Glutamatergic neuron (in vitro differentiated cells): ENCODE results near the gene SHOC2. TPM values are rescaled to one million over a fixed set of nuclear protein-coding genes. Genes with fewer than 3 reads are reported as not detected.

Source experiments
- DNase-seq: peaks from one replicate; pipeline ENCODE4 v3.0.0; 2022
- H3K27ac Mint-ChIP-seq: one replicate; pipeline ENCODE4 v1.8.0; 2020; ENCODE audit warnings: mild to moderate bottlenecking, mixed read lengths, inconsistent platforms; ENCODE audit not compliant: unreplicated experiment
- H3K27me3 Mint-ChIP-seq: one replicate; pipeline ENCODE4 v1.8.0; 2020; ENCODE audit warnings: mild to moderate bottlenecking, moderate library complexity, mixed read lengths, inconsistent platforms; ENCODE audit not compliant: unreplicated experiment
- H3K36me3 Mint-ChIP-seq: one replicate; pipeline ENCODE4 v1.8.0; 2020; ENCODE audit warnings: mild to moderate bottlenecking, mixed read lengths, inconsistent platforms; ENCODE audit not compliant: unreplicated experiment
- H3K4me1 Mint-ChIP-seq: one replicate; pipeline ENCODE4 v1.8.0; 2020; ENCODE audit warnings: mild to moderate bottlenecking, low read depth, mixed read lengths, inconsistent platforms; ENCODE audit not compliant: unreplicated experiment
- H3K4me3 Mint-ChIP-seq: one replicate; pipeline ENCODE4 v1.8.0; 2020; ENCODE audit warnings: mild to moderate bottlenecking, mixed read lengths, inconsistent platforms; ENCODE audit not compliant: unreplicated experiment
- H3K9me3 Mint-ChIP-seq: one replicate; pipeline ENCODE4 v1.8.0; 2020; ENCODE audit warnings: mild to moderate bottlenecking, moderate library complexity, mixed read lengths, inconsistent platforms; ENCODE audit not compliant: unreplicated experiment
- CTCF ChIP-seq: fragments of 200-600 bp; sonication (generic); IDR thresholded peaks from one replicate; pipeline ENCODE4 v1.5.0; 2021; ENCODE audit not compliant: partially characterized antibody, unreplicated experiment
- total RNA-seq: library from RNA; stranded (reverse); fragmentation: NEBNext Ultra II Directional; extraction: Animal tissue kit (Norgen Biotek cat#: 25700); gene quantifications from one replicate; pipeline ENCODE4 v1.2.1, GENCODE V29; 2021; ENCODE audit not compliant: unreplicated experiment

Gene SHOC2
- total RNA-seq, 1 donor from 2014 or later = 98.3 TPM

- H3K27me3 Mint-ChIP-seq = no peaks in the 10 kb centered on the region
- TF ChIP-seq CTCF = no peak
- H3K4me1 Mint-ChIP-seq = peaks cover 19% of the 10 kb centered on the region
- no peak for DNase-seq
- H3K9me3 Mint-ChIP-seq = no peaks in the 10 kb centered on the region
- H3K4me3 Mint-ChIP-seq = no peak overlapping the region
- H3K27ac Mint-ChIP-seq = no peak overlapping the region
- no peaks in the 10 kb centered on the region for H3K36me3 Mint-ChIP-seq
These were observed 38.2 kb upstream of the SHOC2 start for GRCh38 chr10:110881247-110881646.

GRCh38 chr10:110881905-110882304, 37.5 kb upstream of the SHOC2 start:
- H3K27ac Mint-ChIP-seq = peak overlapping the region; percentile 4
- no peak overlapping the region for H3K4me3 Mint-ChIP-seq
- no peaks in the 10 kb centered on the region for H3K36me3 Mint-ChIP-seq
- DNase-seq = no peak
- TF ChIP-seq CTCF = no peak
- H3K9me3 Mint-ChIP-seq = no peaks in the 10 kb centered on the region
- H3K4me1 Mint-ChIP-seq = peaks cover 19% of the 10 kb centered on the region
- H3K27me3 Mint-ChIP-seq = no peaks in the 10 kb centered on the region

GRCh38 chr10:110883924-110884323, 35.5 kb upstream of the SHOC2 start:
- H3K9me3 Mint-ChIP-seq = no peaks in the 10 kb centered on the region
- no peaks in the 10 kb centered on the region for H3K27me3 Mint-ChIP-seq
- no peak for DNase-seq
- H3K4me3 Mint-ChIP-seq = no peak overlapping the region
- no peaks in the 10 kb centered on the region for H3K36me3 Mint-ChIP-seq
- H3K4me1 Mint-ChIP-seq = peaks cover 13% of the 10 kb centered on the region
- no peak for TF ChIP-seq CTCF
- peak overlapping the region; percentile 59 for H3K27ac Mint-ChIP-seq

GRCh38 chr10:110885932-110886674, 33.3 kb upstream of the SHOC2 start:
- Mint-ChIP-seq H3K36me3 (no peaks in the 10 kb centered on the region), H3K4me1 (peaks cover 3% of the 10 kb centered on the region), H3K4me3 (no peak overlapping the region), H3K27me3 (no peaks in the 10 kb centered on the region), H3K9me3 (no peaks in the 10 kb centered on the region), H3K27ac (no peak overlapping the region)
- no peak for DNase-seq
- TF ChIP-seq CTCF = no peak

DNA sequence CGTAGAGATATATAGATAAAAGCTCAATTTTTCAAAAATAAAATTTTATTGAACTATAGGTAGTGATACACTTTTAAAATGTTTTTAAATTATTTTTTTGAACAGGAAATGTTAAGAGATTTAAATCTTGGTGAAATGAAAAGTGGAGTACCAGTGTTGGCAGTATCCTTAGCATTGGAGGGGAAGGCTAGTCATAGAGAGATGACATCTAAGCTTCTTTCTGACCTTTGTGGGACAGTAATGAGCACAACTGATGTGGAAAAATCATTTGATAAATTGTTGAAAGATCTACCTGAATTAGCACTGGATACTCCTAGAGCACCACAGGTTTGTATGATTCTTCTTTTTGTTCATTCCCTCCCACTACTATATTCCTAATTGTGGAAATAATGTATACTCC, 31.8 kb upstream of the SHOC2 start:
- Mint-ChIP-seq H3K4me1 (no peaks in the 10 kb centered on the region), H3K4me3 (no peak overlapping the region), H3K36me3 (no peaks in the 10 kb centered on the region), H3K27me3 (no peaks in the 10 kb centered on the region), H3K27ac (no peak overlapping the region), H3K9me3 (no peaks in the 10 kb centered on the region)
- DNase-seq = no peak
- no peak for TF ChIP-seq CTCF
